Measurements from ENCODE around the gene R3HDM2. TPM values are rescaled to one million over a fixed set of nuclear protein-coding genes. Genes with fewer than 3 reads are reported as not detected.

Gene R3HDM2
- total and polyA plus RNA-seq, 2 of the 13 experiments (the other 11 are each of a cell fraction or from before 2014, with no cell fraction given) = 11.1 to 23.5 TPM

GRCh38 chr12:57213058-57213715 is 217.7 kb downstream of the R3HDM2 start (continued):
- TF ChIP-seq ZBTB40 (IDR thresholded peaks at IDR 0.05) = peak; percentile 51; the same call in 1 of the 2 replicates
- no peak for TF ChIP-seq ZBTB40 (CRISPR knock-in tag; IDR thresholded peaks at IDR 0.05)
- no peak for TF ChIP-seq ZBTB46 (CRISPR knock-in tag; IDR thresholded peaks at IDR 0.05; ENCODE audit: borderline replicate concordance)
- TF ChIP-seq ZNF788 (CRISPR knock-in tag; IDR thresholded peaks at IDR 0.05; ENCODE audit: borderline replicate concordance) = peak; percentile 21; the same call in 1 of the 2 replicates
- no peak for TF ChIP-seq ZHX1 (CRISPR knock-in tag; IDR thresholded peaks at IDR 0.05; ENCODE audit: low read depth)
- no peak for TF ChIP-seq THAP9 (CRISPR knock-in tag; IDR thresholded peaks at IDR 0.05; ENCODE audit: borderline replicate concordance)
- TF ChIP-seq NR2F6 (IDR thresholded peaks at IDR 0.05) = no peak
- no peak for TF ChIP-seq NR2F6 (CRISPR knock-in tag; IDR thresholded peaks at IDR 0.05)
- TF ChIP-seq ZEB1 (IDR thresholded peaks at IDR 0.05; ENCODE audit: insufficient replicate concordance, low read depth) = no peak
- TF ChIP-seq MAX (IDR thresholded peaks at IDR 0.05) = peak; percentile 48; the same call in 1 of the 2 replicates
- peak; percentile 92 for TF ChIP-seq HNRNPL (IDR thresholded peaks at IDR 0.05; ENCODE audit: low read depth, low read length)
- TF ChIP-seq MYC (CRISPR knock-in tag; IDR thresholded peaks at IDR 0.05; ENCODE audit: borderline replicate concordance) = peak; percentile 45; the same call in 1 of the 2 replicates
